ENCODE results near the gene MED8.
A peak's percentile ranks its signal among the peaks of the same experiment; 100 is the strongest.

Gene MED8

DNA sequence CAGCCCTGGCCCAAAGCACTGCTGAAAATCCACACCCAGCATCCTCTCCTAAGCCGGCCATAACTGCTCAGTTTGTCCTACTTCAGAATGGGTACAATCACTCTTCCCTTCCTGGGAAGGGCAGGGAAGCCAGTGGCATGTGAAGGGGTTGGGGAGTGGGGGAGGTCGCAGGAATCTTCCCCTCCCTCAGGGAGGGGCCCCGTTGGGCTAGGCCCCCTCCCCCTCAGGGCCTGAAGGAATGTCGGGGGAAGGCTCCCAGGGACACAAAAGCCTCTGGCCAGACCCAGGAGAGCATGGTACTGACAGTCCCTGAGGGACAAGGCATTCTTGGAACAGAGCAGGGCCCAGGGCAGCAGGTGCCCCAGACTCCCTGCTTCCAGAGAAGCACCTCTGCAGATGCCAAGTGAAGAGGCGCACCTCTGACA is 23.0 kb downstream of the MED8 start:
- H3K4me1 ChIP-seq, result peaks cover 15% of the 10 kb centered on the region
- no peaks in the 10 kb centered on the region for H3K9me3 ChIP-seq
- no peaks in the 10 kb centered on the region for H3K27me3 ChIP-seq (ENCODE audit: low read depth)
- H3K4me3 ChIP-seq, result peak overlapping the region; percentile 72
- in situ Hi-C loops (cut with MboI; ENCODE audit: low sequenced_read_pairs), result no loop called here
- peak in 1 of 2 experiments; percentile 46 for DNase-seq (ENCODE audit: low spot score in 2 of 2)
- peaks cover 40% of the 10 kb centered on the region for H3K36me3 ChIP-seq (replicated peaks)

DNA sequence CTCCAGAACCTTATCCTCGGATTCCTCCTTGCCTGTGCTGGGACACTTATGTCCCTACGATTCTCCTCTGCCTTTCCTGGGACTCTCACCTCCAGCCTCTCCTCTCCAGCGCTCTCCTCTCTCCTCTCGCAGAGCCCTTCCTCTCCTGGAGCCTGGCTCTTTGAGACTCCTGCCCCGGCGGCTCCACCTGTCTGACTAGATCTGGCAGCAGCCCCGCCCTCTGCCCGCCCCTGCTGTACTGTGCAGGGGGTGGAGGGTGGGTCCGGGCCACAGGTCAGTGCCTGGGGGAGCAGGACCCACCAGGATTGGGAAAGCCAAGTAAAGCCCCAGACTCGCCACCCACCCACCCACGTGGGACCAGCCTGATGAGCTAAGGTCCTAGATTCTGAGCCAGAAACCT is 23.4 kb downstream of the MED8 start:
- H3K36me3 ChIP-seq (replicated peaks), result peaks cover 45% of the 10 kb centered on the region

DNA sequence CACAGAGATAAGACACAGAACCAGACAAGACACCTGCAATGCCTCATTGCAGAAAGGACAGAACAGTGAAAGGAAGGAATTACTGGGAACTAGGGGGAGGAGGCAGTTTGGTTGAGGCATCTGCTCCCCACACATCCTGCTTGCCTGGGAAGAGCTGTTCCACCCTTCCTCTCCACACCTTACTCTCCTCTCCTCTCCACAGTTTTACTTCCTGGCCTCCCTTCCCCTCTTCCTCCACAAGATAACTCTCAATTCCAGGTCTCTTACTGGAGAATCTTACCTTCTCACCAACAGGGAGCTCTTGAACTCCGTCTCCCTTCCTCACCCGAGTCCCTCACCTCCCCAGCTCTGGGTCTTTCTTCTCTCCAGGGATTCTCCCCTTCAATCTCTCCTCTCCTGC is 23.9 kb downstream of the MED8 start:
- Histone ChIP-seq H3K36me3 (replicated peaks) (peaks cover 50% of the 10 kb centered on the region), H3K27me3 (ENCODE audit: low read depth) (no peaks in the 10 kb centered on the region), H3K9me3 (no peaks in the 10 kb centered on the region), H3K4me1 (peaks cover 23% of the 10 kb centered on the region), H3K4me3 (no peak overlapping the region)
- in situ Hi-C loops (cut with MboI; ENCODE audit: low sequenced_read_pairs), result no loop called here
- DNase-seq (ENCODE audit: low spot score in 2 of 2), result no peak

More for the DNA sequence above, 23.4 kb downstream of the MED8 start:
- Histone ChIP-seq H3K27me3 (ENCODE audit: low read depth) (no peaks in the 10 kb centered on the region), H3K4me3 (peak overlapping the region; percentile 72), H3K9me3 (no peaks in the 10 kb centered on the region), H3K4me1 (peaks cover 19% of the 10 kb centered on the region)
- in situ Hi-C loops (cut with MboI; ENCODE audit: low sequenced_read_pairs), result no loop called here
- DNase-seq (ENCODE audit: low spot score in 2 of 2), result peak in 1 of 2 experiments; percentile 67

DNA sequence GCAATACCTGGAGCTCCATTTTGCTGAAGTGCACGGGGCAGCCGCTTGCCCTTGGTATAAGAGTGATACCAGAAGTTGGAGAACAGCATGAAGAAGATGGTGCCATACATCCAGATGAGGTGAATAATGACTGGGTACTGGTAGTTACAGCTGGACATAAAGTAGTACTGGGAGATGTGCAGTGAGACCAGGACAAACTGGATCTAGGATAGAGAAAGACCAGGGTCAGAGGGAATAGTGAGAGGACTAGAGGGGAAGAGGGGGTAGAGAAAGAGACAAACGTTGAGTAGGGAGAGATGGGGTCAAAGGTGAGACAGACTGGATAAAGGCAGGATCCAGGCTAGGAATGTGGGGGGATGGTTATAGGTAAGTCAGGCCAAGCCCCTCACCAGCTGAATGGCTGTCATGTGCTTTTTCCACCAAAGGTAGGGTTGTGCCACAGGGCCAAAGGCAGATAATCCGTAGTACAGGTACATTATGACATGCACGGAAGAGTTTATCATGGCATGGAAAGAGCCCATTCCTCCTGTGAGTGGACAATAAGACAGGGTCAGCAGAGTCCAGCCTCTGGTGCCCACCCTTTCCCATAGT is 25.6 kb downstream of the MED8 start:
- H3K36me3 ChIP-seq (replicated peaks), result peaks cover 66% of the 10 kb centered on the region
- H3K9me3 ChIP-seq, result no peaks in the 10 kb centered on the region
- DNase-seq (ENCODE audit: low spot score in 2 of 2), result no peak
- no peaks in the 10 kb centered on the region for H3K27me3 ChIP-seq (ENCODE audit: low read depth)
- peaks cover 27% of the 10 kb centered on the region for H3K4me1 ChIP-seq
- H3K4me3 ChIP-seq, result no peak overlapping the region
- in situ Hi-C loops (cut with MboI; ENCODE audit: low sequenced_read_pairs), result no loop called here

DNA sequence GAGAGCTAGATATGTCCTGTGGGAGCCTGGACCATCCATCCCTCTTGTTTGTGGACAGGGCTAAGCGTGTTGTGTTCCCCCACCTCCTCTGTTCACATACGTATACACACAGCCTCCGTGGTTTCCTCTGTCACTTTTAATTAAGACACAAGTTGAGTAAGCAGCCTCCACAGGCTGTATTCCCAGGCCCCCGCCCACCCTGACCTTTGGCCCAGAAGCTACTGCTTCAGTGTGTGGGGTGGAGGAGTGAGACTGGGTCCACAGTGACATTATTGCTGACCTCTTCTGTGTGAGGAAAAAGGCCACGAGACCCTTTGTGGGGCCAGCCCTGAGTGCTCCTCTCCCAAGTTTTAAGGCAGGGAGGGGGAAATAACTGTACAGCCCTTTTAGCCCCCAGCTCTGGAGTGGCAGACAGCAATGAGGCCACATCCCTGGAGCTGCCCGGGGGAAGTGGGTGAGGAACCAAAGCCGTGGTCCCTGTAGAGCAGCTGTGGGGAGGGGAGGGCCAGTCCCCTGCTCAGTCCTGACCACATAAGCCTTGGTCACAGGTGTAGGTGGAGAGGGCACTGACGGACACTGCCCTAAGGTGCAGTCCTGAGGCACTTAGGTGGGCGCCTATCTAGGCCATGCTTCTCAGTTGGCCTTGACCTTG is 26.2 kb downstream of the MED8 start:
- no peaks in the 10 kb centered on the region for H3K9me3 ChIP-seq
- in situ Hi-C loops (cut with MboI; ENCODE audit: low sequenced_read_pairs), result no loop called here
- peaks cover 68% of the 10 kb centered on the region for H3K36me3 ChIP-seq (replicated peaks)
- peaks cover 21% of the 10 kb centered on the region for H3K4me1 ChIP-seq
- DNase-seq (ENCODE audit: low spot score in 2 of 2), result peak in 1 of 2 experiments; percentile 36
- H3K27me3 ChIP-seq (ENCODE audit: low read depth), result no peaks in the 10 kb centered on the region
- H3K4me3 ChIP-seq, result no peak overlapping the region

DNA sequence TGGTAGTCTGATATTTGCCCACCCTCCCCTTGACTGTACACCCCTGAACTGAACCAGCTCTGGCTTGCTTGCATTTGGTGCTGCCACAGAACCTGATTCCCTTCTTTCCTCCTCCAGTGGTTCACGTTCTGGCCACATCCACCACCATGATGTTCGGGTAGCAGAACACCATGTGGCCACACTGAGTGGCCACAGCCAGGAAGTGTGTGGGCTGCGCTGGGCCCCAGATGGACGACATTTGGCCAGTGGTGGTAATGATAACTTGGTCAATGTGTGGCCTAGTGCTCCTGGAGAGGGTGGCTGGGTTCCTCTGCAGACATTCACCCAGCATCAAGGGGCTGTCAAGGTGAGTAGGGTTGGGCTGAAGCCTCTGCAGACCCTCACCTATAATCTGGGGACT is 29.0 kb downstream of the MED8 start:
- Histone ChIP-seq H3K4me3 (peak overlapping the region; percentile 88), H3K4me1 (peaks cover 17% of the 10 kb centered on the region), H3K9me3 (no peaks in the 10 kb centered on the region), H3K27me3 (ENCODE audit: low read depth) (no peaks in the 10 kb centered on the region), H3K36me3 (replicated peaks) (peaks cover 68% of the 10 kb centered on the region)
- no peak for DNase-seq (ENCODE audit: low spot score in 2 of 2)
- in situ Hi-C loops (cut with MboI; ENCODE audit: low sequenced_read_pairs), result no loop called here

DNA sequence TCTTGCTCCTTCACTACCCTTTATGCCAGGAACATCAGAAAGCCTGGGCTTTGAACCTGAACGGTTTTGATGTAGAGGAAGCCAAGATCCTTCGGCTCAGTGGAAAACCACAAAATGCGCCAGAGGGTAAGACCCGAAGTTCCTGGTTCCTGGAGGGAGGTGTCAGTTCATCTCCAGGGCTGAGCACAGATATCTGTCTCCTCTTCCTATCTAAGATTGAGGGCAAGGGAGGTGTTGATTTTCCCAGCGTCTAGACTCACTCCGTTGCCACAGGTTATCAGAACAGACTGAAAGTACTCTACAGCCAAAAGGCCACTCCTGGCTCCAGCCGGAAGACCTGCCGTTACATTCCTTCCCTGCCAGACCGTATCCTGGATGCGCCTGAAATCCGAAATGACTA is 29.9 kb downstream of the MED8 start:
- H3K9me3 ChIP-seq, result no peaks in the 10 kb centered on the region
- peaks cover 17% of the 10 kb centered on the region for H3K4me1 ChIP-seq
- peaks cover 59% of the 10 kb centered on the region for H3K36me3 ChIP-seq (replicated peaks)
- no peak for DNase-seq (ENCODE audit: low spot score in 2 of 2)
- no peaks in the 10 kb centered on the region for H3K27me3 ChIP-seq (ENCODE audit: low read depth)
- in situ Hi-C loops (cut with MboI; ENCODE audit: low sequenced_read_pairs), result no loop called here
- H3K4me3 ChIP-seq, result peak overlapping the region; percentile 88

DNA sequence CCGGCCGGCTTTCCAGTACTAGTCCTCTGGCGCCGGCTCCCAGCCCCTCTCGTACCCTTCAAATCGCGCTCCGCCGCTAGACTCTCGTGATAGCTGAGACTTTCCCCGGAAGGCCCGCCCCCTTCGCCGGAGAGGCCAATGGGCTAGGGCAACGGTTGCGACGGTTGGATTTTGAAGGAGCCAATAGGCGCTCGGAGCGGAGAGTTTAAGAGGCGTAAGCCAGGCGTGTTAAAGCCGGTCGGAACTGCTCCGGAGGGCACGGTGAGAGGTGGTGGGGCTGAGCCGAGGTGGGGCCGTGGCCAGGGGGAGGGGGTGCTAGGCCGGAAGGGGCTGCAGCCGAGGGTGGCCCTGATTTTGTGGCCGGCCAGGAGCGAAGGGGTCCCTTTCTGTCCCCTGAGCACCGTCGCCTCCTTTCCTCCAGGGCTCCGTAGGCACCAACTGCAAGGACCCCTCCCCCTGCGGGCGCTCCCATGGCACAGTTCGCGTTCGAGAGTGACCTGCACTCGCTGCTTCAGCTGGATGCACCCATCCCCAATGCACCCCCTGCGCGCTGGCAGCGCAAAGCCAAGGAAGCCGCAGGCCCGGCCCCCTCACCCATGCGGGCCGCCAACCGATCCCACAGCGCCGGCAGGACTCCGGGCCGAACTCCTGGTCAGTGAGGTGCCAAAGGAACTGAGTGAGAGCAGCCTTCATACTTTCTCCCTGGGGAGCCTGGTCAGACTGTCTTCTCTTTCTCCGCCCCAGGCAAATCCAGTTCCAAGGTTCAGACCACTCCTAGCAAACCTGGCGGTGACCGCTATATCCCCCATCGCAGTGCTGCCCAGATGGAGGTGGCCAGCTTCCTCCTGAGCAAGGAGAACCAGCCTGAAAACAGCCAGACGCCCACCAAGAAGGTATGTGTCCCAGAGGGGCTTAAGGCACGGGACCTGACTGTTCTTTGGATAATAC is 30.6 kb downstream of the MED8 start, which contains the start of gene CDC20:
TSS of gene CDC20 (plus strand) at position 236 of the 948 bp plus-strand sequence. CDS start at position 471, 235 bp downstream.
- peak within 1 kb of the TSS; percentile 88 for H3K4me3 ChIP-seq
- H3K36me3 ChIP-seq (replicated peaks), result peaks cover 52% of the 10 kb centered on the region
- H3K9me3 ChIP-seq, result no peaks in the 10 kb centered on the region
- in situ Hi-C loops (cut with MboI; ENCODE audit: low sequenced_read_pairs), result no loop called here
- DNase-seq (ENCODE audit: low spot score in 2 of 2), result peak; percentile 98 to 100
- peaks cover 17% of the 10 kb centered on the region for H3K4me1 ChIP-seq
- no peaks in the 10 kb centered on the region for H3K27me3 ChIP-seq (ENCODE audit: low read depth)

DNA sequence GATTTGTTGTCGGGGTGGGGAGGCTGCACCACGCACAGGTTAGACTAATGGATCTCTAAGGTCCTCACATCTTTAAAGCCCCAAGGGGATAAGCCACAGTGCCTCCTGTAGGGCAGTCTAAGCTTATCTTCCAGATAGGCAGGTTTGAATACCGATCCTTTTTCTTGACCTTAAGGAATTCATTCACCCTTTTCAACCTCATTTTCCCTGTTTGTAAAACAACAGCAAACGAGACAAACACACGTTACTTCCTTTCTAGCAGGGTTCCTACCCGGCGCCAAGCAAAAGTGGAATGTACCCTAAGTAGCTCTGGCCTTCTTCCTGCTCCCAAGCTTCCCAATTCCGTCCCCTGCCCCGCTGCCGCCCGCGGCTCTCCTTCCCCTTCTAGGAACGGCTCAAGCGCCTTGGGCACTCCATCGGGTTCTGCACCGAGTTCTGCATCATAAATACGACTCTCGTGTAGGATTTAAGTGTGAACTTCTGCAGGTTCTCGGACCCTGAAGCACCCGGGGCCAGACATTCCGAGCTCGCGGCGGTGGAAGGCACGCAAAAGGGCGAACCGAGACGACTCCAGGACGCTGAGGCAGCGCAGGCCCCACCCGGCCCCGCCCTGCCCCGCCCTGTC is 31.4 kb downstream of the MED8 start:
- peaks cover 44% of the 10 kb centered on the region for H3K36me3 ChIP-seq (replicated peaks)
- no peaks in the 10 kb centered on the region for H3K9me3 ChIP-seq
- DNase-seq (ENCODE audit: low spot score in 2 of 2), result peak; percentile 46 to 62
- H3K4me1 ChIP-seq, result peaks cover 17% of the 10 kb centered on the region
- no peaks in the 10 kb centered on the region for H3K27me3 ChIP-seq (ENCODE audit: low read depth)
- in situ Hi-C loops (cut with MboI; ENCODE audit: low sequenced_read_pairs), result no loop called here
- peak overlapping the region; percentile 88 for H3K4me3 ChIP-seq

DNA sequence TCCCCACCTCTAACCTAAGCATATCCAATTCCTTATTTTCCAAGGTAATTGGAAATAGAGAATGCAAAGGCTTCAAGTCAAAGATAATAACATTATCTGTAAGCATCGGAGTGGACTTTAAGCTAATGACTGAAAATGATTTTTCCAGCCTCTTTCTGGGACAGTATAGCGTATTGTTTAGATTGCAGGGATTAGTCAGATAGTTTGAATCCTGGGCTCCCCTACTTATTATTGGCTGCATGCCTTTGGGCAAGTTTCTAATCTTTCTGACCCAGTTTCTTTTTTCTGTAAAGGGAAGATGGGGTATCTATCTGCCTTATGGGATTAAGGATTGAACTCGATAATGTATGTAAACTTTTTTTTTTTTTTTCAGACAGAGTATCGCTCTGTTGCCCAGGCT is 32.3 kb downstream of the MED8 start:
- in situ Hi-C loops (cut with MboI; ENCODE audit: low sequenced_read_pairs), result no loop called here
- Histone ChIP-seq H3K36me3 (replicated peaks) (peaks cover 34% of the 10 kb centered on the region), H3K27me3 (ENCODE audit: low read depth) (no peaks in the 10 kb centered on the region), H3K4me1 (peaks cover 17% of the 10 kb centered on the region), H3K9me3 (no peaks in the 10 kb centered on the region), H3K4me3 (no peak overlapping the region)
- no peak for DNase-seq (ENCODE audit: low spot score in 2 of 2)

DNA sequence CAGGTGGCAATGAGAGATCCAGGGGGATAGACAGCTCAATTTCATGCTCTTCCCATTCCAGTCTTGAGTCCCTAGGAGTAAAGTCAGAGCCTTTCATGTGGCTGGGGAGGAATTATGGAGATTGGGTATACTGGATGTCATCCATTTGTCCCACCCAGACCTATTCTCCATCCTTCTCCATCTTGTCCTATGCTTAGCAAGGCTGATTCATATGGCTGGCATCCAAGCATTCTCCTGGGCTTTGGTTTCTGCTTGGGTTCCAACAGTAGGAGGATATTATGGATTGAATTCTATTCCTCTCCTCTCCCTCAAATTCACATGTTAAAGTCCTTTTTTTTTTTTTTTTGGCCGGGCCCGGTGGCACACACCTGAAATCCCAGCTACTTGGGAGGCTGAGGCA is 34.7 kb downstream of the MED8 start:
- in situ Hi-C loops (cut with MboI; ENCODE audit: low sequenced_read_pairs), result no loop called here

DNA sequence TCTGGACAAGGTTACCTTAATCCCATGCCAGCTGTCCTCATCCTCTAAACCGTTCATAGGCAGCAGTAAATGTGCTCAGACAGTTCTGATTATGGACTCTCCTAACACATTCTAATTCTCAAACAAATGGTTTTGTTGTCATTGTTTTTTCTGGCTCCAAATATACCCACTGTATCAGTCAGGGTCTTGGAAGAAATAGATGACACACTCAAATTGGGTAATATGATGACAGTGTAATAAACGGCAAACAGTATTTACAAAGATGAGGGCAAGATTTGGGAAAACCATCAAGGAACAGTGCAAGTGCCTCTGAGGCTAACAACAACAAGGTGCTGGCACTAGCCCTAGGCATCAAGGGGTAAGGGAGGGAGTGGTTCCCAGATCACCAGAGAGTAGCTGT is 35.1 kb downstream of the MED8 start:
- no peaks in the 10 kb centered on the region for H3K27me3 ChIP-seq (ENCODE audit: low read depth)
- peaks cover 6% of the 10 kb centered on the region for H3K36me3 ChIP-seq (replicated peaks)
- no peak for DNase-seq (ENCODE audit: low spot score in 2 of 2)
- peaks cover 3% of the 10 kb centered on the region for H3K4me1 ChIP-seq
- H3K4me3 ChIP-seq, result no peak overlapping the region
- in situ Hi-C loops (cut with MboI; ENCODE audit: low sequenced_read_pairs), result no loop called here
- H3K9me3 ChIP-seq, result no peaks in the 10 kb centered on the region

More for the DNA sequence above, 34.7 kb downstream of the MED8 start:
- no peak for DNase-seq (ENCODE audit: low spot score in 2 of 2)
- H3K36me3 ChIP-seq (replicated peaks), result peaks cover 11% of the 10 kb centered on the region
- no peak overlapping the region for H3K4me3 ChIP-seq
- H3K27me3 ChIP-seq (ENCODE audit: low read depth), result no peaks in the 10 kb centered on the region
- H3K4me1 ChIP-seq, result peaks cover 3% of the 10 kb centered on the region
- H3K9me3 ChIP-seq, result no peaks in the 10 kb centered on the region

DNA sequence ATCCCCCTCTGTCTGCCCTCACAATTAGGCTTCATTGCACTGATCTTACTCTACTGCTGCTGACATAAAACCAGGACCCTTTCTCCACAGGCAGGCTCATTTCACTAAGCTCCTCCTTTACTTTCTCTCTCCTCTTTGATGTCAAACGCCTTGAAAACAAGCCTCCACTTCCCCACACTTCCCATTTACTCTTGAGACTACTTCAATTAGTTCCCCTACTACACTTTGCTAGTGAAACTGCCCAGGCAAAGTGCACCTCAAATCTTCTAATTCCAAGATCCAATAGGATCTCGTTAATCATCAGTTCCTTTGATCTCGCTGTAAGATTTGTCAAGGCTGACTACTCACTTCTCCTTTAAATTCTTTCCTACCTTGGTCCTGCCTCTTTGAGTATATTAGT is 36.7 kb downstream of the MED8 start:
- Histone ChIP-seq H3K27me3 (ENCODE audit: low read depth) (no peaks in the 10 kb centered on the region), H3K4me3 (no peak overlapping the region), H3K9me3 (no peaks in the 10 kb centered on the region), H3K4me1 (peaks cover 2% of the 10 kb centered on the region), H3K36me3 (replicated peaks) (no peaks in the 10 kb centered on the region)
- no peak for DNase-seq (ENCODE audit: low spot score in 2 of 2)
- in situ Hi-C loops (cut with MboI; ENCODE audit: low sequenced_read_pairs), result no loop called here

Measured in HAP-1 (cell line).